Cardiac fibroblast (primary cell): ENCODE results near the gene LRRC9.

Experiments used
- DNase-seq, 2 donors: peaks; one replicate each; pipeline versions ENCODE4 v3.0.0 to v3.0.0-alpha.2; 2010; ENCODE audit warnings: low read depth in 2 of 2
- H3K4me3 ChIP-seq, 2 donors: replicated peaks in 1 of 2; 1 replicate in 1 of 2; 2 replicates in 1 of 2; pipeline ENCODE4 v1.5.1; 2011; ENCODE audit warnings: low read depth in 2 of 2, low read length in 2 of 2, mild to moderate bottlenecking in 2 of 2, moderate library complexity in 1 of 2
- CTCF ChIP-seq: IDR thresholded peaks from one replicate; pipeline ENCODE4 v1.5.1; 2011; ENCODE audit warnings: low read depth, mild to moderate bottlenecking, low read length, inconsistent platforms

LRRC9 gene

DNA sequence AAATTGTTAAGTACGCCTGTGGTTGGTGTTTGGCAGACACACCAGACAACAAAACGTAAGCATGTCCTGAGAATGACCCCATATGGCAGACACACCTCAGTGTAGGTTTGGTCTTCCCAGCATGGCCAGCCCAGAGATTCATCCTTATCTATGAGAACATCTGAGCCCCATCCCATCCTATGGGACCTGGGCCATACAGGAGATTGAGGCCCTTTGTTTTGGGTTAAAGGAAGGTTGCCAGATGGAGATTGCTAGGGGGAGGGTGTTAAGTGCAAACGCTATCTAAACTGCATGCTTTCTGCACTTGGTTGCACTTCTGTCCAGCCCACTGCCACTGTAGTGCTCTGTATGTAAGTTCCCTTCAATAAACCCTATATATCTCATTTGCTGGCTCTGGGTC is 167.7 kb downstream of the LRRC9 start:
- no peak overlapping the region for H3K4me3 ChIP-seq
- TF ChIP-seq CTCF, result no peak

GRCh38 chr14:60089221-60089620 is 169.3 kb downstream of the LRRC9 start:
- no peak for TF ChIP-seq CTCF
- no peak overlapping the region for H3K4me3 ChIP-seq
- DNase-seq, result peak in 1 of 2 donors; percentile 12

More for the DNA sequence above, 167.7 kb downstream of the LRRC9 start:
- DNase-seq, result no peak

DNA sequence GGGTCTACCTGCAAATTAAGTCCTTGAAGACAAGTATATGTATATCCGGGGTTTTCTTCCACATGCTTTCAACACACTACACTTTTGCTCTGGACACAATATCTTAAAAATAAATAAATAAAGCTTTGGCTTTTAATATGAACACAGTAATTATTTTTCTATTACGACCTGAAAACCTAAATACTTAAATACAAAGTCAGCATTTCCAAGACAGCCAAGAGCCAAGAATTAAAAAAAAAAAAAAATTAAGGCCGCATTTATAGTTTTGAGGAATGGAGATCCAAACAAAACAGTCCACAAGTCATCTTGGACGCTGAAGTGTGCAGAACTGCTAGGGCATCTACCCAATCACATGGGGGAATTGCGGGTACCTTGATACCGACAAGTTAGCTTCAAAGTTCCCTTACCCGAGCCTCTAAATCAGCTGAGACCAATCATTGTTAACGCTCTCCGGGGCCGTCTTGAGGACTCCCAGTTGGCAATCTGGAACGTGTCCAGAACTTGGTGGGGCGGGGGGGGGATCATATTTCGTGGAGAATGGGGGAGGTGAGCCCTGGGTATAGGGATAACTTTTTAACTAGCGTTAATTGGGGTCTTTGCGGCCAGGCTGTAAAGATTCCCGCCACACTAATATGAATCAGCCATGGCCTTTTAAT is 171.0 kb downstream of the LRRC9 start:
- DNase-seq, result peak; percentile 81 to 91
- no peak for TF ChIP-seq CTCF
- peak overlapping the region; percentile 86 to 89 for H3K4me3 ChIP-seq

GRCh38 chr14:60091550-60092525 is 171.9 kb downstream of the LRRC9 start, which contains the start of gene PCNX4:
TSS of gene PCNX4 (plus strand) at chr14:60091923. CDS start at chr14:60107639, 15,716 bp downstream.
- H3K4me3 ChIP-seq, result peak within 1 kb of the TSS; percentile 86 to 89
- TF ChIP-seq CTCF, result no peak
- DNase-seq, result peak; percentile 99 to 100

DNA sequence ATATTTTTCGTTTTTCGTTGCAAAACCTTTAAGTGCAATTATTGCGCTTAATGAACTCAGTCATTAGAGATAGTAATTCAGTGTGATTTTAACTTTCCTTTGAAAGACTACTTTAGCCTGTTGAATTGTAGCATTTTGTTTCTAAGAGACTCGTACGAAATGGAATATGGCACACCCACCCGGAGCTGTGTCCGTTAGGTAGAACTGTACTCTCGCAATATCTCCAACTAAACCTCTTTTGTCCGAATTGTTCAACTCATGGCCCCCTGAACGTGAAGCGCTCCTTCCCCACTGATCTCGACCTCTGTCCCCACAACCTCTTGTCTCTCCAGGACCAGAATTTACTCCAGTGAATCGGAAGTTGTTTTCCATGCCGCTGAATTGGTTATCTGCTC is 172.6 kb downstream of the LRRC9 start:
- DNase-seq, result peak; percentile 55 to 62
- TF ChIP-seq CTCF, result no peak
- peak overlapping the region; percentile 86 to 89 for H3K4me3 ChIP-seq

GRCh38 chr14:60093080-60093479 is 173.1 kb downstream of the LRRC9 start:
- H3K4me3 ChIP-seq, result peak overlapping the region; percentile 86 to 89
- DNase-seq, result peak; percentile 20 to 28
- no peak for TF ChIP-seq CTCF
